Measurements from ENCODE around the gene PFKFB4. TPM values are rescaled to one million over a fixed set of nuclear protein-coding genes. Genes with fewer than 3 reads are reported as not detected.

The PFKFB4 gene
- total and polyA plus RNA-seq, 2 donors (not counting 1 experiment from before 2014, with no cell fraction given), result 1.3 to 3.3 TPM

DNA sequence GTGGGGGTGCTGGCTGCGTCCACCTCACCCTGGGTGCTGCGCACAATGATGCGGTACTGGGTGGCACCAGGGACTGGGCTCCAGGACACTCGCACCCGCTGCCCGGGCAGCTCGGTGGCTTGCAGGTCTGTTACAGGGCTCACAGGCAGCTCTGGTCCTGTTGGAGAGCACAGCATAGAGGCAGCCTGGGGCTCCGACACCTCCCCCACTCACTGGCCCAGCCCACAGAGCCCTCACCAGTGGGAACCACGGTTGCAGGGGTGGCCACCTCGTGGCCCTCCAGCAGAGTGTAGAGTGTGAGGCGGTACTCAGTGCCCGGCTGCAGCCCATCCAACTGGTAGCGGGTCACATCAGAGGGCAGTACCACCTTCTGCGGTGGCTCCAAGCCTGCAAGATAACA is 34.8 kb upstream of the PFKFB4 start:
- H3K27me3 Mint-ChIP-seq, result peaks cover 48% of the 10 kb centered on the region
- Histone ChIP-seq H3K9ac (ENCODE audit: low read length) (no peak overlapping the region), H3K9me3 (ENCODE audit: control extremely low read depth in 1 of 3, control insufficient read depth in 2 of 3, insufficient read depth in 1 of 3, low read length in 2 of 3) (no peaks in the 10 kb centered on the region), H2AFZ (ENCODE audit: insufficient read depth, low read depth, low read length, poor library complexity, severe bottlenecking) (no peak overlapping the region), H3K27ac (ENCODE audit: low read length in 2 of 2) (no peak overlapping the region), H4K20me1 (ENCODE audit: control insufficient read depth, insufficient read depth, low read length, poor library complexity, severe bottlenecking) (no peaks in the 10 kb centered on the region), H3K36me3 (replicated peaks in 1 of 2; ENCODE audit: control extremely low read depth in 1 of 2, control insufficient read depth in 1 of 2, extremely low read depth in 1 of 2, insufficient read depth in 2 of 2, low read length in 1 of 2) (no peaks in the 10 kb centered on the region), H3K4me2 (replicated peaks; ENCODE audit: low read depth, low read length, poor library complexity, severe bottlenecking) (no peak overlapping the region), H3K4me1 (ENCODE audit: control insufficient read depth in 2 of 2, insufficient read depth in 2 of 2, low read length in 2 of 2) (peaks cover 4 to 9% of the 10 kb centered on the region in 2 donors), H3K27me3 (replicated peaks in 1 of 4; ENCODE audit: control extremely low read depth in 1 of 4, control insufficient read depth in 3 of 4, insufficient read depth in 4 of 4, low read length in 3 of 4) (peaks cover 0 to 42% (median 7%) of the 10 kb centered on the region in 4 experiments), H3K79me2 (ENCODE audit: control insufficient read depth, insufficient read depth, low read length) (no peaks in the 10 kb centered on the region), H3K4me3 (ENCODE audit: control extremely low read depth in 1 of 5, extremely low read depth in 1 of 5, insufficient read depth in 1 of 5, low read depth in 2 of 5, low read length in 4 of 5) (no peak overlapping the region)
- ChIA-PET CTCF (no interaction called here), POLR2A (no interaction called here)
- no peaks in the 10 kb centered on the region for H3K9me3 Mint-ChIP-seq (ENCODE audit: insufficient read depth)
- no peak overlapping the region for H3K27ac Mint-ChIP-seq
- ATAC-seq (ENCODE audit: low read depth) (no peak), DNase-seq (no peak)
- H3K4me3 Mint-ChIP-seq, result no peak overlapping the region
- H3K4me1 Mint-ChIP-seq, result peaks cover 9% of the 10 kb centered on the region
- no peak for TF ChIP-seq EZH2 (IDR thresholded peaks at IDR 0.05; ENCODE audit: borderline replicate concordance, insufficient read depth, low read depth, low read length, poor library complexity, severe bottlenecking)
- TF ChIP-seq, protein P1, sequence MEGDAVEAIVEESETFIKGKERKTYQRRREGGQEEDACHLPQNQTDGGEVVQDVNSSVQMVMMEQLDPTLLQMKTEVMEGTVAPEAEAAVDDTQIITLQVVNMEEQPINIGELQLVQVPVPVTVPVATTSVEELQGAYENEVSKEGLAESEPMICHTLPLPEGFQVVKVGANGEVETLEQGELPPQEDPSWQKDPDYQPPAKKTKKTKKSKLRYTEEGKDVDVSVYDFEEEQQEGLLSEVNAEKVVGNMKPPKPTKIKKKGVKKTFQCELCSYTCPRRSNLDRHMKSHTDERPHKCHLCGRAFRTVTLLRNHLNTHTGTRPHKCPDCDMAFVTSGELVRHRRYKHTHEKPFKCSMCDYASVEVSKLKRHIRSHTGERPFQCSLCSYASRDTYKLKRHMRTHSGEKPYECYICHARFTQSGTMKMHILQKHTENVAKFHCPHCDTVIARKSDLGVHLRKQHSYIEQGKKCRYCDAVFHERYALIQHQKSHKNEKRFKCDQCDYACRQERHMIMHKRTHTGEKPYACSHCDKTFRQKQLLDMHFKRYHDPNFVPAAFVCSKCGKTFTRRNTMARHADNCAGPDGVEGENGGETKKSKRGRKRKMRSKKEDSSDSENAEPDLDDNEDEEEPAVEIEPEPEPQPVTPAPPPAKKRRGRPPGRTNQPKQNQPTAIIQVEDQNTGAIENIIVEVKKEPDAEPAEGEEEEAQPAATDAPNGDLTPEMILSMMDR (IDR thresholded peaks at IDR 0.05), result no peak
- intact Hi-C loops (cut with micrococcal nuclease), result no loop called here
- 91% methylated on average over 14 of the region's 14 CpGs for WGBS (ENCODE audit: insufficient coverage)

DNA sequence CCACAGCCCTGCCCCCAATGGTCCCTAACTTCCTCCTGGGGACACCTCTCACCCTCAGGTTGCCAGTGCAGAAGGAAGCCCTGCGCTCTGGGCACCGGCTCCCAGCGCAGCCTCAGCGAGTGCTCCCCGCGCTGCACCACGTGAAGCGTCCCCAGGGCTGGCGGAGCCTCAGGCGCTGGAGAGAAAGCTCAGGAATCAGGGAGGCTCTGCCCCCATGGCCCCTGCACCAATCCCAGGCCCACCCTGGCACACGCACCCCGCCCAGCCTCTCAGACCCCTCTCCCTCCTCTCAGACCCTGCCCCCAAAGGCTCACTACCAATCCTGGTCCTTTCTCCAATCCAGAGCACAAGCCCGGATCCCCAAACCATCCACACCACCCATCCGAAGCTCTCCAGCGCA is 31.6 kb upstream of the PFKFB4 start:
- peaks cover 0 to 18% (median 1%) of the 10 kb centered on the region in 4 experiments for H3K27me3 ChIP-seq (replicated peaks in 1 of 4; ENCODE audit: control extremely low read depth in 1 of 4, control insufficient read depth in 3 of 4, insufficient read depth in 4 of 4, low read length in 3 of 4)
- no peak for TF ChIP-seq EZH2 (IDR thresholded peaks at IDR 0.05; ENCODE audit: borderline replicate concordance, insufficient read depth, low read depth, low read length, poor library complexity, severe bottlenecking)
- TF ChIP-seq, protein P1 (IDR thresholded peaks at IDR 0.05), result no peak
- no peak overlapping the region for H3K9ac ChIP-seq (ENCODE audit: low read length)

More for the DNA sequence above, 31.6 kb upstream of the PFKFB4 start:
- CTCF ChIA-PET, result no interaction called here
- Mint-ChIP-seq H3K27me3 (peaks cover 38% of the 10 kb centered on the region), H3K27ac (no peak overlapping the region), H3K9me3 (ENCODE audit: insufficient read depth) (no peaks in the 10 kb centered on the region), H3K4me1 (no peaks in the 10 kb centered on the region), H3K4me3 (no peak overlapping the region)
- H3K4me3 ChIP-seq (ENCODE audit: control extremely low read depth in 1 of 5, extremely low read depth in 1 of 5, insufficient read depth in 1 of 5, low read depth in 2 of 5, low read length in 4 of 5), result no peak overlapping the region
- no peak for DNase-seq
- POLR2A ChIA-PET, result no interaction called here
- no peaks in the 10 kb centered on the region for H4K20me1 ChIP-seq (ENCODE audit: control insufficient read depth, insufficient read depth, low read length, poor library complexity, severe bottlenecking)
- H3K4me2 ChIP-seq (replicated peaks; ENCODE audit: low read depth, low read length, poor library complexity, severe bottlenecking), result no peak overlapping the region
- H2AFZ ChIP-seq (ENCODE audit: insufficient read depth, low read depth, low read length, poor library complexity, severe bottlenecking), result no peak overlapping the region
- H3K9me3 ChIP-seq (ENCODE audit: control extremely low read depth in 1 of 3, control insufficient read depth in 2 of 3, insufficient read depth in 1 of 3, low read length in 2 of 3), result no peaks in the 10 kb centered on the region
- H3K79me2 ChIP-seq (ENCODE audit: control insufficient read depth, insufficient read depth, low read length), result no peaks in the 10 kb centered on the region
- no peaks in the 10 kb centered on the region for H3K36me3 ChIP-seq (replicated peaks in 1 of 2; ENCODE audit: control extremely low read depth in 1 of 2, control insufficient read depth in 1 of 2, extremely low read depth in 1 of 2, insufficient read depth in 2 of 2, low read length in 1 of 2)
- no peak overlapping the region for H3K27ac ChIP-seq (ENCODE audit: low read length in 2 of 2)
- H3K4me1 ChIP-seq (ENCODE audit: control insufficient read depth in 2 of 2, insufficient read depth in 2 of 2, low read length in 2 of 2), result no peaks in the 10 kb centered on the region
- 36% methylated on average over 15 of the region's 15 CpGs for WGBS (ENCODE audit: insufficient coverage)
- intact Hi-C loops (cut with micrococcal nuclease), result no loop called here
- ATAC-seq (ENCODE audit: low read depth), result no peak

Measured in B cell (primary cell).